Endothelial cell (in vitro differentiated cells): ENCODE data around the gene STRADA. TPM values are rescaled to one million over a fixed set of nuclear protein-coding genes. Genes with fewer than 3 reads are reported as not detected.

ENCODE experiments used
- DNase-seq: peaks from one replicate; pipeline ENCODE4 v3.0.0; 2021; ENCODE audit warnings: low spot score
- H3K27ac Mint-ChIP-seq: one replicate; pipeline ENCODE4 v1.8.0; 2021; ENCODE audit warnings: mixed read lengths, inconsistent platforms; ENCODE audit not compliant: unreplicated experiment
- H3K27me3 Mint-ChIP-seq: one replicate; pipeline ENCODE4 v1.8.0; 2021; ENCODE audit warnings: mild to moderate bottlenecking, moderate library complexity, mixed read lengths, inconsistent platforms; ENCODE audit not compliant: unreplicated experiment
- H3K36me3 Mint-ChIP-seq: one replicate; pipeline ENCODE4 v1.8.0; 2021; ENCODE audit warnings: mild to moderate bottlenecking, low read depth, mixed read lengths, inconsistent platforms; ENCODE audit not compliant: unreplicated experiment
- H3K4me1 Mint-ChIP-seq: one replicate; pipeline ENCODE4 v1.8.0; 2021; ENCODE audit warnings: mild to moderate bottlenecking, mixed read lengths, inconsistent platforms; ENCODE audit not compliant: unreplicated experiment
- H3K4me3 Mint-ChIP-seq: one replicate; pipeline ENCODE4 v1.8.0; 2021; ENCODE audit warnings: mild to moderate bottlenecking, mixed read lengths, inconsistent platforms; ENCODE audit not compliant: unreplicated experiment
- H3K9me3 Mint-ChIP-seq: one replicate; pipeline ENCODE4 v1.8.0; 2021; ENCODE audit warnings: mixed read lengths, inconsistent platforms; ENCODE audit not compliant: unreplicated experiment
- CTCF ChIP-seq: fragments of 200-600 bp; sonication (generic); IDR thresholded peaks from one replicate; pipeline ENCODE4 v1.5.0; 2021; ENCODE audit warnings: antibody characterized with exemption; ENCODE audit not compliant: unreplicated experiment
- total RNA-seq: library from RNA; stranded (reverse); fragmentation: NEBNext Ultra II Directional; extraction: Animal tissue kit (Norgen Biotek cat#: 25700); gene quantifications from one replicate; pipeline ENCODE4 v1.2.1, GENCODE V29; 2021; ENCODE audit not compliant: unreplicated experiment

STRADA gene
- total RNA-seq, 1 donor from 2014 or later, result 51.8 TPM

GRCh38 chr17:63697341-63698286 lies 44.0 kb downstream of the STRADA start:
- peak; percentile 47 for TF ChIP-seq CTCF
- Mint-ChIP-seq H3K9me3 (no peaks in the 10 kb centered on the region), H3K27me3 (peaks cover 26% of the 10 kb centered on the region), H3K36me3 (peaks cover 29% of the 10 kb centered on the region), H3K27ac (peak overlapping the region; percentile 57), H3K4me1 (peaks cover 26% of the 10 kb centered on the region), H3K4me3 (peak overlapping the region; percentile 67)
- DNase-seq, result peak; percentile 56

GRCh38 chr17:63696381-63696961 lies 45.1 kb downstream of the STRADA start:
- Mint-ChIP-seq H3K9me3 (no peaks in the 10 kb centered on the region), H3K36me3 (peaks cover 36% of the 10 kb centered on the region), H3K27me3 (peaks cover 25% of the 10 kb centered on the region), H3K4me3 (peak overlapping the region; percentile 63), H3K4me1 (peaks cover 20% of the 10 kb centered on the region), H3K27ac (peak overlapping the region; percentile 53)
- TF ChIP-seq CTCF, result peak; percentile 45
- peak; percentile 51 for DNase-seq

- peak overlapping the region; percentile 63 for H3K4me3 Mint-ChIP-seq
- TF ChIP-seq CTCF, result no peak
- peaks cover 15% of the 10 kb centered on the region for H3K4me1 Mint-ChIP-seq
- peaks cover 24% of the 10 kb centered on the region for H3K27me3 Mint-ChIP-seq
- H3K36me3 Mint-ChIP-seq, result peaks cover 37% of the 10 kb centered on the region
- no peaks in the 10 kb centered on the region for H3K9me3 Mint-ChIP-seq
- DNase-seq, result no peak
- peak overlapping the region; percentile 53 for H3K27ac Mint-ChIP-seq
Measured at GRCh38 chr17:63695889-63696288, 45.7 kb downstream of the STRADA start.

GRCh38 chr17:63694950-63695773 lies 46.4 kb downstream of the STRADA start:
- H3K4me3 Mint-ChIP-seq, result peak overlapping the region; percentile 25
- peaks cover 44% of the 10 kb centered on the region for H3K36me3 Mint-ChIP-seq
- TF ChIP-seq CTCF, result no peak
- DNase-seq, result no peak
- H3K4me1 Mint-ChIP-seq, result peaks cover 15% of the 10 kb centered on the region
- no peak overlapping the region for H3K27ac Mint-ChIP-seq
- no peaks in the 10 kb centered on the region for H3K9me3 Mint-ChIP-seq
- peaks cover 24% of the 10 kb centered on the region for H3K27me3 Mint-ChIP-seq
